ENCODE data around the gene ITSN2.
A peak's percentile ranks its signal among the peaks of the same experiment; 100 is the strongest.

ITSN2 gene

DNA sequence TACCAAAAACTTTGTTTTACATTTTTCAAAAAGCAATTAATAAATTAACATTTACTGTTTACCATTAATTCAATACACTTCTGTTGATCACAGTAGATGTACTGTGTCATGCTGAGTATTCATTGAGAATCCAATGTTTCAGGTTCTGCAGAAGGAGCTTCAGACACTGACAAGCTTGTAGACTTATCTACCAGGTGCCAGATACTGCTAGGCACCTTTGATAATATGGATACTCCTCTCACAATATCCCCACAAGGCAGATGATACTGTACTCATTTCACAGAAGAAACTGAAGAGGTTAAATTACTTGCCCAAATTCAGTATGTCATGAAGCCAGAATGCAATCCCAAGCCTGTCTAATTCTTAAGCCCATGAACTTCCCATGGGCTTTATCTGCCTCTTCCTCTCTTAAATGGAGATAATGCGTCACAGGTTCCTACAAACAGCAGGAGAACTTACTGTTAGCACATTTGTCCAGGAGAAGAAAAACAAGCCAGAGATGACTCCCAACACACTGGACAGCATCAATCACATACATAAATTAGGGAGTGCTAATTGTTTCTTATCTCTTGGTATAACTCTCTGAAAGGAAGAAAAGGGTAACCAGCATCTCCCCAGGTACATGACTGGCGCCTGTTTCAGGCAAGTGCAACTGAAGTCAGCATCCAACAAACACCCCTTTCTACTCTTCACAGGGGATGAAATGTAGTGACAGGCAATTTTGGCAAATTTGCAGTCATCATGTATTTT is 27.4 kb downstream of the ITSN2 start:
- no peak for DNase-seq

DNA sequence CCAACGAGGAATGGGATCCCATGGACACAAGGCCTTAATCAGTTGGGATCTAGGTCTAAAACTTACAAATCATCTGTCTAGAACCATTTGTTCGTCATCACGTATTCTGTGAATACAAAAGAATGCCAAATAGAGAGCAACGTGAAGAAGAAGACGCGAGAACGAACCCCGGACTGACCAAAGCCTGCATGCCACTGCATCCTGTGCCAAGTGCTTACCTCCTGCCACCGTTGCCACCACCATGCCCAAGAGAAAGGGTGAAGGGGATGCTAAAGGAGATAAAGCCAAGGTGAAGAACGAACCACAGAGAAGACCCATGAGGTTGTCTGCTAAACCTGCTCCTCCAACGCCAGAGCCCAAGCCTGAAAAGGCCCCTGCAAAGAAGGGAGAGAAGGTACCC is 30.2 kb downstream of the ITSN2 start:
- DNase-seq, result no peak

DNA sequence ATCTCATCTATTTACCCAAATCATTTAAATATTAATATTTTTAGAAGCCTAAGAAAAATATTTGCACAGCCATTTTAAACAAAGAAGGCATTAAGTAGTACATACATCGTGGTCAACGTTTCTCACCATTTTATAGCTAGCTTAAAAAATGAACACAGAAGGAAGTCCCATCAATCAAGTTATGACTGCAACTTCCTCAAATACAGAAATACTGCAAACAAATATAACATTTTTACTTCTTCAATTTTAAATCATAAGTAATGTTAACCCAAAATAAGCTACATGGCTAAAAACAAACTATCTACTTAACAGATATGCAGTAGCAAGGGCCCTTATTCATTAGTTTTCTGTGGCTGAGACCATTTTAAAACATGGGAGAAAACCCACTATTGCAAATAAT is 30.6 kb downstream of the ITSN2 start:
- no peak for DNase-seq

DNA sequence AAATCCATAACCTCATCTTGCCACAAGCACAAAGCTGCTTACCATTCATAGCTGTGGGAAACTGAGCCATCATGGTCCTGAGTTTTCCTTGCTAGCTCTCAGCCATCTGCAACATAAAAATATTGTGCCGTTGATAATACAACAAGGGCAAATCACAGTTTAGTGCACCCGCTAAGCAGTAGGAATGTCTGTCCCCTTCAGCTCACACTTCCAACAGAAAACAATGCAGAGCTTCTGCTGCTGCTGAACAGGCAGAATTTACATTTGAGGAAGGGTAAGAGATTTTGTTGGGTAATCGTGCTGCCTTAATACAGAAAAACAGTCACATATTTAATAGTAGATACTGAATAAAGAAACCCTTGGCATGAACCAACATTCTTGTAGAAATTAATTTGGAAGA is 32.3 kb downstream of the ITSN2 start:
- no peak for DNase-seq

DNA sequence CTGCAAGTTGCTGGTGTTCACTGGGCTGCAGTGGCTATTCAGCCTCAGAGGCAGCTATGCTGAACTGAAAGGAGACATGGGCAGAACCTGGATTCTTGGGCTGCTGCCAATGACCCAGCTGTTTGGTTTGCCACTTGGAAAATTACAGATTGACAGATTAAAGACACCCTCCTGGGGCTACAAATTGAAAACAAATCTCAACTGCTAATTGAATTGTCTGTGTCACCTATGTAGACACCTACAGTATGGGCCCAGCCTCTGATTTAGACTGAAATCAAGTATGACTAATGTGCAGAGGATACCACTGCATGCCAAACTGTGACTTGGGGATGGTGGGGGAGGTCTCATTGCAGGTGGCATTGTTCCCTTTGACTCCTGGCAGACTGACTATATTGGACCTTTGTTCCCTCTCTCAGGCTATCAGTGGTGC is 42.8 kb downstream of the ITSN2 start:
- no peak for DNase-seq

DNA sequence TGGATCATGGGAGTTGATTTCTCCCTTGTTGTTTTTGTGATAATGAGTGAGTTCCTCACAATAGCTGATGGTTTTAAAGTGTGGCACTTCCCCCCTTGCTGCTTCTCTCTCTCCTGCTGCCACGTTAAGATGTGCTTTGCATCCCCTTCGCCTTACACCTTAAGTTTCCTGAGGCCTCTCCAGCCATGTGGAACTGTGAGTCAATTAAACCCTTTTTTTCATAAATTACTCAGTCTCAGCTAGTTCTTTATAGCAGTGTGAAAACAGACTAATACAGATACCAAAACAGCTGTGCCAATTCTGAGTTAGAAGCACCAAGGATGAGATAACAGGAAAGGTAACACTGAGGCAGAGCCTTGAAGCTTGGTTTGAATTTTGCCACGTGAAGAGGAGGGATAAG is 44.7 kb downstream of the ITSN2 start:
- no peak for DNase-seq

DNA sequence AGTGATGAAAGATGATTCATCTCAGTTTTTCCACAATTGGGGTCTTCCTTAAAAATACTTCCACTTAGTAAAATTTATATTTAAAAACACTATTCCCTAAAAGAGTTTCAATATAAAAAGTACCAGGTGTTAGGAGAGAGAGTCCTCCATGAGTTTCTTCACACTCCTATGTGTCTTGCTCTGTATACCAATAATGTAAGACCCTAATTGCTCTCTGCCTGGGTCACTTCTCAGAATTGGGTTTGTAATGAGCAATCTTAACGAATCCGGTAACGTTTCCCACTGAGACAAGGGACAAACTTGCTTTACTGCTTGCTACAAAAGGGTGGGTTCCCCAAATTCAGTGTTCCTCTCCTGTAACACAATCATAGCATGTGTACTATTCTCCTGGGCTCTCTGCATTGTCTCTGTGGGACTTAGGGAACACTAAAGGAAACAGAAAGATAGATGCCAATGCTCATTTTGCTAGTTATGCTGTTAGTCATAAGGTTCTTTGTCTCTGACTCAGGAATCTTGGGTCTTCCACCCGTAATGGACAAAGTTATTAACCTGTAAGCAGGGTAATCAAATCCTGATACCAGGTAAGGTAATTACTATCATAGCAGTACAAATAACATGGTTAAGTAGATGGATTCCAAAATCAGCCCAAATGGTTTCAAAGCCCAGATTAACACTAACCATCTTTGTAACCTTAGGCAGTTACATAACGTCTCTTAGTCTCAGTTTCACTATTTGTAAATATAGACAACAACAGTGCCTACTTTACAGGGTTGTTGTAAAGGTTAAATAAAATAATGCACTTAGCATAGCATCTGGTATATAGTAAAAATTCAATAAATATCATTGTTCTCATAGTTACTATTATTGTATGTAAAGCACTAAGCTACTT is 46.3 kb downstream of the ITSN2 start:
- no peak for DNase-seq

DNA sequence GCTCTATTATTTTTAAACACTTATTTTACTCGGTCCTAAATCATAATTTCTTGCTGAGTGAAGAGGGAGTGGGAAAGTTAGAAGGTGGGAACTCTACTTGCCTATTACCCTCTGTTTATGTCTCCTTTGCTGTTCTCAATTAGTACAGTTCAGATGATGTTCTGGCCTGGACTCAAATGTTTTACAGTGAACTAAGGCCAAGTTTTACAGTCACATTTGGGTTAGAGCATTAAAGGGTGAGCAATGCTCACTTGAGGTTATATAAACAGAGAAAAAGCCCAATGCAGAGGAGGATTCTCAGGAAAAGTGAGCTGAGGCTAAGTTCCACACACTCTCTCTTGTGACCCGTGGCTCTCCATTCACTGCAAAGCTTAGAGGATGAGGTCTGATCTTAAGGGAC is 52.4 kb downstream of the ITSN2 start:
- DNase-seq, result no peak

DNA sequence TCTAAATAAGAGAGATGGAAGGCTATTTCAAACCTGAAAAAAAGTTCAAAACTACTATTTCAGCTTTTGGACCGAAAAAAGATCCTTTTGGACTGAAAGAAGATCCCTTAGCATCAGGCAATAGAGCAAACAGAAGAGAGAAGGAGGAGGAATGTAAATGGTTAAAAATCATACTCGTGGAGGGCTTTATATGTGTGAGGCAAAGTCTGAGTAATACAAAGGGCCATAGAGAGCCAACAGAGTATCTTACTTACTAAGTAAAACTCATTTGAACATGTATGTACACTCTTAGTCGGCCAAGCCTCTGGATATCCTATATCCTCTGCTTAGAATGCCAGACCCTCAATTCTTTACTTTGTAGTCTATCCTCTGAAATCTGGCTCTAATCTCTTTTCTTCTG is 55.7 kb downstream of the ITSN2 start:
- DNase-seq, result no peak

DNA sequence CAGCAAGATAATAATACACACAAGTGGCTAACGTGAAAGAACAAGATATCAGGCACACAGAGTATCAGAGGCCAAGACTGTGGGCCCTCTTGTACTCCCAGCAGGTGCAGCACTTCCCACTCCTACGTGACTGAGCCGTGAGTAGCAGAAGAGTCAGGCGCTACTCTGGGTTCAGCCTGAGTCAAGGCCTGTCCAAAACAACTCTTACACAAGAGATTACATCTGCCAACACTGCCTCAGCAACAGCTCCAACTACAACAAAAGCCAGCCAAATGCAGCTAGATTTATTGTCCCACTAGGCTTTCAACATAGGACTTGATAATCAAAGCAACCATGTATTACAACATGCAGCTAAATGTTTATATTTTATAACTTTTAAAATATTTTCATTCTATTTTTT is 56.2 kb downstream of the ITSN2 start:
- peak; percentile 13 for DNase-seq

DNA sequence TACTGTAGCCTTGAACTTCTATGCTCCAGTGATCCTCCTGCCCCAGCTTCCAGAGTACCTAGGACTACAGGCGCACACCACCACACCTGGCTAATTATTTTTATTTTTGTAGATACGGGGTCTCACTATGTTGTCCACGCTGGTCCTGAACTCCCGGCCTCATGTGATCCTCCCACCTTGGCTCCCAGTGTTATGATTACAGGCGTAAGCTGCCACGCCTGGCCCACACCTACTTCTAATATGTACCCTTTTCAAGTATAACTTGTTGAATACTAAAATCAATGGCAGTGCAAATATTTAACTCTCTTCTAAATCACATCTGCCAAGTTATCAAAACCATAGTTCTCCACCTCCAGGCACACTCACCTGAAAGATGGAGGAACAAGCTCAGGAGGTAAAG is 58.7 kb downstream of the ITSN2 start:
- no peak for DNase-seq

DNA sequence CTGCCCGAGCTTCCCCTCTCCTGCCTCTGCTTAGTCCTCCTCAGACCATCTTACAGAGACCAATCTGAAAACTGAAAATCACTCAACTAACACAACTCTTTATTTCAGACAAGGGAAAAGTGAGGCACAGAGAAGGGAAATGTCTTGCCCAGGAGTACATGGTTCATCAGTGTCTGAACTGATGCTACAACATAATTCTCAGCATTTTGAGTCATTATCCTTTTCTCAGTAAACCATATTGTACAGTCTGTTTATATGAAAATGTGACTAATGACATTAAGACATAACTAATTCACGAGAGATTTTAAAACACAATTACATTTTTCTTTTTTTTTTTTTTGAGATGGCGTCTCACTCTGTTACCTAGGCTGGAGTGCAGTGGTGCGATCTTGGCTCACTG is 62.7 kb downstream of the ITSN2 start:
- DNase-seq, result no peak

DNA sequence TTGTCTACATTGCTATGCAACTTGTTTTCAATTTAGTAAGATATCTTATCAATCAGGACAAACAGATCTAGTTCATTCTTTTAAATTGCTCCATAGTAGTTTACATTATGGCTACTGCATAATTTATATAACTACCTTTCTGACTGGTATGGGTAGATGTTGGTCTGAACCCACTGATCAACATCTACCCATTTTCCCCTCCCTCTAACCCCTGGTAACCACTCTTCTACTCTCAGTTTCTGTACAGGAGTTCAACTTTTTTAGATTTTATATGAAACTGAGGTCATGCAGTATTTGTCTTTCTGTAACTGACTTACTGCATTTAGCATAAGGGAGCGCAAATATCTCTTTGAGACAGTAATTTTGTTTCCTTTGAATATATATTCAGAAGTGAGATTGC is 73.2 kb downstream of the ITSN2 start:
- no peak for DNase-seq

DNA sequence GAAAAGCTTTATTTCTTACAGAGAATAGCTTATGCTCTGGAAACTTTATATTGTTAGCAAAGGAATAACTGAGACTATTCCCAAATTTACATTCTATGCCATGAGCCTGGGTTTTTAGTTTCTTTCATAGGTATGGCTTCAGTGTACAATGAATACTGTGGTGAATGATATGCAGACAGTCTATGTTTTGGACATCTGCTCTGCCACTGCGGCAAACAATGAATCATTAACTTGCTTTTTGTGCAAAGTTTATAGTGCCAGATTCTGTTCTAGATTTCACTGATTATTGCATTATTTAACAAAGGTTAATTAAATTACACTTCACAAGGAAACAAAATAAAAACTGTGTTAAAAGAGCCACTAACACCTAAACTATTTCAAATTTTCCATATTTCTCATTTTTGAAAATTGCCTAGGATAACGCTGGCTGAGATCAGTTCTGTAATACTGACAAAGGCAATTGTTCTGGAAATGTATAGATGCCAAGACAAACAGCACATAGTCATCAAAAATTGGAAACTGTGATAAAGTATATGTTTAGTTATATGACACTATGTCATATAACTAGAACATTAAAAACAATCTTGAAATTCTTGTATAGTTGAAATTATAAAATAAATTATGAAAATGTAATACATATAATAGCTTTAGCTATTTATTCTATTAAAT is 74.7 kb downstream of the ITSN2 start:
- no peak for DNase-seq

DNA sequence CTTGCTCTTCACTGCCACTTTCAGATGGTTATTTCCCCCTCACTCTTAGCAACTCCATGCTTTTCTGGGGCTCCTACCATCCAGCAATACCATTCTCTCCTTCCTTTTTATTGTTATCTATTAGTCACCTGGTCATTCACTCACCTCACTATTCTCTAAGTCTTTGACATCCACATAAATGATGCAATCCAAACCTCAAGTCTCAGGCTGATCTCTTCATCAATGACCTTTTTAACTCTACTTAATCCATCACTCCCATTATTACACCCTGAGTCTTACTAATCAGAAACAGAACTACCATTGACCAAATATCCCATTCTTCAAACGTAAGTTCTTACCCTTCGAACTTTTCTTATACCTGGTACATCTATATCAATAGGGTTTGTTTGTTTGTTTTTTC is 79.7 kb downstream of the ITSN2 start:
- no peak for DNase-seq

DNA sequence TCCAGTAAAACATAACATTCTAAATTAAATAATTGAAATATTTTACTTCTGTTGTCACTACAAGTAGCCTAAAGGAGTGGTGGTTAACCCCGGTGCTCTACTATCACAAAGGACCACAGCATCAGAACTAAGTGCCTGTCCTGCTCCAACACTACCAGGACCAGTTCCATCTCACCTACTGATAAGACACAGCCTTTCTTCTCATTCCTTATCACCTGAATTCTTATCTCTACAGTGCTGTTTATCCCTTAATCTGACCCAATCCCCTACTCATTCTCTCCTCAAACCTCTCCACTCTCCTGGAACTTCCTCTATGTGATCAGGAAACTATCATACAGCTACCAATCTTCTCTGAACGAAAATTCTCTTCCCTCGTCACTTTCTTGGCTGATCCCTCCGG is 80.2 kb downstream of the ITSN2 start:
- DNase-seq, result no peak

DNA sequence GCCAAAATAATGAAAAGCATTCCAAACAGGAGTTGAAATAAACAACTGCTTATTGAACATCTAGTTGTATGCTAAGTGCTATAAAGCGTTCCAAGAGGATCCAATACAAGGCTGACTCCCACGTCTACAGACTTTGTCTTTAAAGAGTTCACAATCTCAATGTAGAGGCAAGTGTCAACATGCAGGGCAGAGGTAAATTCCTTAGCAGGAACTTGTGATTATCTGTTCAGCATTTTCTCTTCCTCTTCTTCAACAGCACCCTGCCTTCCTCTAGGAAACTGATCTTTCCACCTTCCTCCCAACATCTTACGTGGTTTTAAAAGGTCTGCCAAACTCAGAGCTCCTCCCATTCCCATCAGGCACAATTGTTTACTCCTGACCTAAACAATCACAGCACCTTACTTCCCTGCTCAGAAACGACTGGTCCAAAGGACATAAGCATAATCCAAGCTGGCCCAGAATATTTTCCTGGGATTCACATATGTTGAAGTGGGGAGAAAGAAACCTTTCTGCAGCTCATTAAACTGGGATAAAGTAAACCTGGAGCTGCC is 83.9 kb downstream of the ITSN2 start:
- DNase-seq, result no peak

DNA sequence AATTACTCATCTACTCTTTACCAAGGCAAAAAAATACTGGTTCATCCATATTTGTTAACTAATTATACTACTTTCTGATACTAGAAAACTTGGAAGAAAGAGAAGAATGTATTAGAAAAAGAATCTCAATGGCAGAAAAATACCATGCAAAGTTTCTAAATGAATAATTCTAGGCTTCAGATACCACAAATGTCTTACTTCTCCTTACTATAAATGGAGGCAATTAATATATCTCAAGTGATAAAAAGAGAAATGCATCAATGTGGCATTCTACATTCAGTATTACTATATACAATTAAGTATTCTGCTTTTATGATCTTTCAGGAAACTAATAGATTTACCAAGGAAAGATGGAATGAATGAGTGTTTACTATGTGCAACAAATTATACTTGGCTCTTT is 85.5 kb downstream of the ITSN2 start:
- DNase-seq, result no peak

DNA sequence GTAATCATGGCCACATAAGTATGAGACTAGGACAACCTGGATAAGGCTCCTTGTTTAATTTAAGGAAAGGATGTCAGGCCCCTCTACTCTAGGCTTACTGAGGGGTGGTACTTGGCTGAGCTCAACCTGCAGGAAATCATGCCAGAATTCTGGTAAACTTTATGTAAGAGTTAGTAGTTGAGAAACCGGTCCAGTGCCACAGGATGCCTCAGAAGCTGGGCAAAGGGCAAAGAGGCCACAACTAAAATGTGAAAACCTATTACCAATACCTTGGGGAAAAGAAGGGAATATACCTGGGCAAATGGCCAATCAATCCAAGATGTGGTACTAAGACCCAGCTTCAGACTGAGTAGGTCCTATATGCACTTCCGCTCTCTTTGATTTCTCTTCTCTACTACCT is 86.7 kb downstream of the ITSN2 start:
- no peak for DNase-seq

DNA sequence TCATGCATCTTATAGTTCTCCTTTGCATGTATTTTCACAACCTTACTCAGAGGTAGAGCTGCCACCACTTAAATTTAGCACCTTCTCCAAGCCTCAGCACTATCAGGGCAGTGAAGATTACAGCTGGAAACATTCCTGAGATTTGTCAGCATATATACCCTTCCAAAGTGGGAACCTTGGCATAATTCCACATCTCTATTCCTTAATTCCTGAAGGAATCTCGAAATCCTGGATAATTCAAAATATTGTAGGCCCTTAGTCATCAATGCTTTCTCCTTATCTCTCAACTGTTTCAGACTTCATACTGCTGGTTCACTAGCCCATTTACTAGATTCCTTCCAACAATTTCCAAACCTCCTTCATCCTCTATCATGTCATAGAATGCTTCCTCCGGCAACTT is 87.4 kb downstream of the ITSN2 start:
- DNase-seq, result no peak

DNA sequence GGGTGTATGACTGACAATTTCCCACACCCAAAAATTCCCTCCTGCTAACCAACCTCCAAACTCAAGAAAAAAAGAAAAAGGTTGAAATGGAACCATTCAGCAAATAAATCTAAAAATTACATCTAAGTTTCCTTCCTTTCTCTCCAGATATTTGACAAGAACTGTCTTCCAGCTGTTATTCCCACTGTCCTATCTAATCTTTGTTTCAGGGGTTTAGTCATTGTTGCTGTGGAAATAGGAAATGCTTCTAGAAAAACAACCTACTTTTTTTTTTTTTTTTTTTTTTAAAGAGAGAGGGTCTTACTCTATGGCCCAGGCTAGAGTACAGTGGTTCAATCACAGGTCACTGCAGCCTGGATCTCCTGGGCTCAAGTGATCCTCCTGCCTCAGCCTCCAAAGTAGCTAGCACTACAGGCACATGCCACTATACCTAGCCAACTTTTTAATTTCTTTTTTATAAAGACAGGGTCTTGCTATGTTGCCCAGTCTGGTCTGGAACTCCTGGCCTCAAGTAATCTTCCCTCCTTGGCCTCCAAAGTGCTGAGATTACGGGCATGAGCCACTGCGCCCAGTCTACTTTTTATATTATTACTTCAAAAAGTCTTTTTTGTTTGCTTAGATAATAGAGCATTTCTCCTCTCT is 88.1 kb downstream of the ITSN2 start:
- no peak for DNase-seq

DNA sequence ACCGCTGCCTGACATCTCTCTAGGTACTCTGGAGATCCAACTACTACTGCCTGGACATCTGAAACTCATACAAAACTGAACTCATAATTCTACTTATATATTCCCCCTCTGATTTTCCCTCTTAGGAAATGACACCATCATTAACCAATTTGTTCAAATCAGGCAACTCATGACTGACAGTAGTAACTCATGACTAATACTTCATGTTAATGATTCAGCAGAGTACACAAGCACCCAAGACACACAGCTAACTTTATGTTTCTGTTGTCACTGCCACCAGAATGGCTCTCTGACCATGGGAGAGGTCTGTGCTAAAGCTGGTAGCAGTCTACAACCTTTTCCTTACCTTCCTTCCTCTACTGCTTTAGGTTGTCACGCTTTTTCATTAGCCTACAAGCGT is 91.1 kb downstream of the ITSN2 start:
- DNase-seq, result peak; percentile 51

DNA sequence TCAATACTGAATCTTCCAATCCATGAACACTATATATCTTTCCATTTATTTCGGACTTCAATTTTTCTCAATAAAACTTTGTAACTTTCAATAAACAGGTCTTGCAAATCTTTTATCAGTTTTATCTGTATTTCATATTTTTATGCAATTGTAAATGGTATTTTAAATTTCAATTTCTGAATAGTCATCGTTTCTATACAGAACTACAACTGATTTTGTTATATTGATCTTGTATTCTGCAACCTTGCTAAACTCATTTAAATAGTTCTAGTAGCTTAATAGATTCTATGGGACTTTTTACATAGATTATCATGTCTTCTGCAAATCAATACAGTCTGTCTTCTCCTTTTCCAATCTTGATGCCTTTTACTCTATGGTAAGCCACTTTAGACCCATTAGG is 95.1 kb downstream of the ITSN2 start:
- no peak for DNase-seq
